ENCODE results near the gene VGLL3.
"Not testable (repeated sequence)": the region's sequence is repeated elsewhere in the genome, so short reads cannot be mapped to it uniquely, and the experiment has no call there.

VGLL3 gene, protein sequence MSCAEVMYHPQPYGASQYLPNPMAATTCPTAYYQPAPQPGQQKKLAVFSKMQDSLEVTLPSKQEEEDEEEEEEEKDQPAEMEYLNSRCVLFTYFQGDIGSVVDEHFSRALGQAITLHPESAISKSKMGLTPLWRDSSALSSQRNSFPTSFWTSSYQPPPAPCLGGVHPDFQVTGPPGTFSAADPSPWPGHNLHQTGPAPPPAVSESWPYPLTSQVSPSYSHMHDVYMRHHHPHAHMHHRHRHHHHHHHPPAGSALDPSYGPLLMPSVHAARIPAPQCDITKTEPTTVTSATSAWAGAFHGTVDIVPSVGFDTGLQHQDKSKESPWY

DNA sequence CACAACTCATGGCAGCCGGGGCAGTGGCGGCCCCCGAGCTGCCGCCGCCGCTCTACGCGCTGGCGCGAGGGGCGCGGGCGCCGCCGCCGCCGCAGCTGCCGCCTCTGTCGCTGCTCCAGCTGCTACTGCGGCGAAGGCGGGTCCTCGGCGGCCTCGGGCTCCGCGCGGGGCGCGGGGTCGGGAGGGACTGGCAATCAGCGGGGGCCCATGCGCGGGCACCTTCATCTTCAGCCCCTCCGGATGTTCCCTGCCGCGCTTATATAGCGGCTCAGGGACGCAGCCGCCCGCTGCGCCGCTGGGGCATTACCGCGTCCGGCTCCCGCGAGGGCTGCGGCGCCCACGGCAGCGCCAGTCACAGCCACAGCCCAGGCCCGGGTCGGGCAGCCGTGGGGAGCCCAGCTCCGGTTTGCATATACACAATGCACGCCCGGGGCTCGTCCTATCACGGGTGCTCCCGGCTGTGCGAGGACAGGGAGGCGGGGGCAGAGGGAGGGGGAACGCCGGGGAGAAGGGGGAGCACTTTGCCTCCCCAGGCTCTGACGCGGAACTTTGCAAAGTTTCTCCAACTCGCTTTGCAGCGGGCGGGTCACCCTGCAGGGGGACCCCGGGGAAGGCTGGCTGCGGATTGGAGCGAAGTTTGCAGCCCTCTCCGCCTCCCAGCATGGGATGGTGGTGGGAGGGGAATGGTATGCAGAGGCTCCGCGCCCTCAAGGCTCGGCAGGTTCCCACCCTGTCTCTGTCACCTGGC, at the start of gene VGLL3:
TSS of gene VGLL3 (minus strand) at position 416 of the 748 bp plus-strand sequence. CDS start at position 10, 406 bp downstream.
- no peak for DNase-seq (ENCODE audit: low read depth)

- no peak for DNase-seq (ENCODE audit: low read depth)
These were observed 46.7 kb upstream of the VGLL3 start for GRCh38 chr3:87037652-87038051.

GRCh38 chr3:87036671-87037070, 45.7 kb upstream of the VGLL3 start:
- DNase-seq (ENCODE audit: low read depth), result no peak

DNA sequence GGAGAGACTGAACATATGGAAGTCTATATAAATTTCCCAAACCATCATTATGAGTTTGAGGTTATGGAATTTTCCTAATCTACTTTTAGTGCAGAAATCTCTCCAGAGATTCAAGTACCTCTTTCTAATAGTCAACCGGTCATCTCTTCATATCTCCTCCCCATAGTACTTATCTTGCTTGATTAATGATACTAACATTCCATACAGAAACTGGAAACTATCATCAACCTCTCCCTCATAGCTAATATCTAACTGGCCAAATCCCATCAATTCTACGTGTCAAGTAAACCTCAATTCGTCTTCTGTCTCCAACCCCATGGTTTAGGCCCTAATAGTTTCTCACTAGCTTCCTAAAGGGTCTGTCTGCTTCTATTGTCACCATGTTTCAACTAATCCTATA, 44.4 kb upstream of the VGLL3 start:
- DNase-seq (ENCODE audit: low read depth), result no peak

- DNase-seq (ENCODE audit: low read depth), result no peak
These were observed 42.3 kb upstream of the VGLL3 start for GRCh38 chr3:87033205-87033604.

GRCh38 chr3:87025661-87026645, 35.0 kb upstream of the VGLL3 start:
- DNase-seq (ENCODE audit: low read depth), result no peak

DNA sequence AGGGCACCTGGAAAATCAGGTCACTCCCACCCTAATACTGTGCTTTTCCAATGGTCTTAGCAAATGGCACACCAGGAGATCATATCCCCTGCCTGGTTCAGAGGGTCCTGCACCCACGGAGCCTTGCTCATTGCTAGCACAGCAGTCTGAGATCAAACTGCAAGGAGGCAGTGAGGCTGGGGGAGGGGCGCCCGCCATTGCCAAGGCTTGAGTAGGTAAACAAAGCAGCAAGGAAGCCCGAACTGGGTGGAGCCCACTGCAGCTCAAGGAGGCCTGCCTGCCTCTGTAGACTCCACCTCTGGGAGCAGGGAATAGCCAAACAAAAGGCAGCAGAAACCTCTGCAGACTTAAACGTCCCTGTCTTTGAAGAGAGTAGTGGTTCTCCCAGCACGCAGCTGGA, 26.4 kb upstream of the VGLL3 start:
- not testable (repeated sequence) for DNase-seq (ENCODE audit: low read depth)

DNA sequence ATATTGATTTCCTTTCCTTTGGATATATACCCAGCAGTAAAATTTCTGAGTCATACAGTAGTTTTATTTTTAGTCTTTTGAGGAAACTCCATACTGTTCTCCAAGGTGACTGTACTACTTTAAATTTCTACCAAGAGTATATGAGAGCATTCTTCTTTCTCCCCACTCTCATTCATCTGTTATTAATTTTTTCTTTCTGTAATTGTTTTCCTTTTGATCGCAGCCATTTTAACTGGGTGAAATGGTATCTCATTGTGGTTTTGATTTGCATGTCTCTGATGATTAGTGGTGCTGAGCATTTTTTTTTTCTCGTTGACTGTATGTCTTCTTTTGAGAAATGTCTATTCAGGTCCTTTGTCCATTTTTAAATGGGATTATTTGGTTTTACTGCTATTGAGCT, 18.3 kb upstream of the VGLL3 start:
- DNase-seq (ENCODE audit: low read depth), result no peak

- no peak for DNase-seq (ENCODE audit: low read depth)
These were observed 16.0 kb upstream of the VGLL3 start for GRCh38 chr3:87006844-87007439.

- no peak for DNase-seq (ENCODE audit: low read depth)
These were observed 13.9 kb upstream of the VGLL3 start for GRCh38 chr3:87004883-87005282.

DNA sequence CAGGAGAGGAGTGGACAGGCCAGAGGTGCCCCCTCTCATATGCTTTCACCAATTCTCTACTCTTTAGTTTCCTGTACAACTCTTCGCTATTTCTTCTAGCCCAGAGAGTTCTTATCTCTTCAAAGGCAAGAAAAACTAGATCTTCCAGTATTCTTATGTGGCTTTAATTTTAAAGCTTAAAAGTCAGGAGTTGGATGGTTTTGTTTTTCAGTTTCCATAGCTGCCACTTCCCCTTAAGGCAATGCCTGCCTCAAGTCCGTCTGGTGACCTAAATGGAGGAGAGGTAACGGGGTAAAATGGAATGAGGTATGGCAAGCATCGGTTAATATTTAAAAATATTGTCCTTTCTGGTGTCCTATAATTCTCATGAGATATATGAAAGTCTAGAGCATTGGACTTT, 11.4 kb upstream of the VGLL3 start:
- DNase-seq (ENCODE audit: low read depth), result no peak

- no peak for DNase-seq (ENCODE audit: low read depth)
These were observed 10.6 kb upstream of the VGLL3 start for GRCh38 chr3:87001473-87002098.

GRCh38 chr3:87000940-87001339, 10.0 kb upstream of the VGLL3 start:
- DNase-seq (ENCODE audit: low read depth), result no peak

DNA sequence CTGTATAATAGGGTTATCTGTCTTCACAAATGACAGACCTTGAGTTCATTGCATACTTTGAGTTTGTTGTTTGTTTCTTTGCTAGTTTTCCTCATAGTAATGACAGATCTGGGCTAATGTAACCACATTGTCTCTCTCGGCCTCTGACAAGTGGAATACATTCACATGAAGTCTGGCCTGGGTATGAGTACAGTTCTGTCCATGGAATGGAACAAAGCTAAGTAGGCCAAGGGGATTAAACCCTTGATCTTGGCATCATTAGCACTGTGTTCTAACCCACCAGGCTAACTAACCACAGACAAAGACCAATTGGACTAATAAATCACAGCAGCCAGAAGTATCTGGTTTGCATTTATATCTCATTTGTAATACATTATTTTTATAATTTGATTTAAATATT, 7.6 kb upstream of the VGLL3 start:
- no peak for DNase-seq (ENCODE audit: low read depth)

DNA sequence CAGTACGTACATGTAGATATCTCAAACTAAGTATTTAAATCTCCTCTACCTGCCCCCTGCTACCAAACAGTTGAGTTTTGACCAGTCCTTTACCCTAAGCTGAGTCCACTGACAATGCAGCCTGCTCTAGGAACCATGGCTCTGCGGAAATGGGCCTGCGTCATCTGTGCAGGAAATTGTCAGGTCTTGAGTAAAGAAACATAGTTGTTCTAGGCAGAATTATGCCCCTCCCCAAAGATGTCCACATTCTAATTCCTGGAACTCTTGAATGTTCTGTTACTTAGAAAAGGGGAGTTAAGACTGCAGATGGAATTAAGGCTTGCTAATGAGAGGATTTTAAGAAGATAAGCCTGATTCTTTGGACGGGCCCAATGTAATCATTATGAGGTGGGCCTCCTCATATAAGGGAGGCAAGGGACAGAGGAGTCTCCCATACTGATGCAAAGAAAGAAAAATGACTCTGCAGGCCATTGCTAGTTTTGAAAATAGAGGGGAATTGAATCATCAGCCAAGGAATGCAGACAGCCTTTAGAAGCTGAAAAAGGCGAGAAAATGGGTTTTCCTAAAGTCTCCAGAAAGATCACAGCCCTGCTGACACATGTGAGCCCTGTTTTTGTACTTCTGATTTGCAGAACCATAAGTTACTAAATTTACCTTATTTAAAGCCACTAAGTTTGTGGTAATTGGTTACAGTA, 5.5 kb upstream of the VGLL3 start:
- no peak for DNase-seq (ENCODE audit: low read depth)

GRCh38 chr3:86995537-86995936, 4.6 kb upstream of the VGLL3 start:
- DNase-seq (ENCODE audit: low read depth), result no peak

DNA sequence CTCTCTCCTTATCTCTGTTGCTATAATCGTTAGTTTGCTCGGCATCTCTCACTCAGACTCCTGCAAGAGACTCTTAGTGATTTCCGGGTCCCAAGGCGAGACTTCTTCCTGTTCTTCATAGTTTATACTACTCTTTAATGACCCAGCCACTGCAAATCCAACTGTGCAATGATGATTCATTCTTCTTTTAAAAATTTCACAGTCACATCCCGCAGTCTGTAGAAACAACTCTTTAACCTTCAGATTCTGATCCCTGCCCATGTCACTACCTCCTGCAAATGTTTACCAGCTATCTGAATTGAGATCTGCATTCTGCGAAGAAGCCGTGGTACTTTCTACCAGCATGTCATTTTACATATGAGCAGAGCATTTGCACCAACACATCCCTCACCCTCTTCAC, 2.8 kb upstream of the VGLL3 start:
- no peak for DNase-seq (ENCODE audit: low read depth)

DNA sequence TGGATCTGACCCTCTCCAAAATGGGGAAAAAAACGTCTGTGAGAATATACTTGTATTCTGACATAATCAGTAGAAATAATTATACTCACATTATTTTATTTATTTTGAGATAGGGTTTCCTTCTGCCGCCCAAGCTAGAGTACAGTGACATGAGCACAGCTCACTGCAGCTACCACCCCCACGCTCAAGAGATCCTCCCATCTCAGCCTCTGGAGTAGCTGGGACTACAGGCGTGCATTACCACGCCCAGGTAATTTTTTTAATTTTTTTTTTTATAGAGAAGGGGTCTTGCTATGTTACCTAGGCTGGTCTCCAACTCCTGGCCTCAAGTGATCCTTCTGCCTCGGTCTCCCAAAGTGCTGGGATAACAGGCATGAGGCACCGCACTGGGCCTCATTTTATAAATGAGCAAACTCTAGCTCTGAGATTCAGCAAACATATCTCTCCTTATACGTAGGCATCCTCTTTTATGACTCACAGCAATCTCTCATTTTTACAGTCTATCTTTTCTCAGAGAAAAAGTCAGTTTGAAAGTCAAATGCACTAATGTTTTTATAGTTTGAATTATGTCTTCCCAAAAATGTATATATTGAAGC, 989 bp upstream of the VGLL3 start:
- DNase-seq (ENCODE audit: low read depth), result no peak

- DNase-seq (ENCODE audit: low read depth), result no peak
These were observed 500 bp upstream of the VGLL3 start for GRCh38 chr3:86991482-86991815.

DNA sequence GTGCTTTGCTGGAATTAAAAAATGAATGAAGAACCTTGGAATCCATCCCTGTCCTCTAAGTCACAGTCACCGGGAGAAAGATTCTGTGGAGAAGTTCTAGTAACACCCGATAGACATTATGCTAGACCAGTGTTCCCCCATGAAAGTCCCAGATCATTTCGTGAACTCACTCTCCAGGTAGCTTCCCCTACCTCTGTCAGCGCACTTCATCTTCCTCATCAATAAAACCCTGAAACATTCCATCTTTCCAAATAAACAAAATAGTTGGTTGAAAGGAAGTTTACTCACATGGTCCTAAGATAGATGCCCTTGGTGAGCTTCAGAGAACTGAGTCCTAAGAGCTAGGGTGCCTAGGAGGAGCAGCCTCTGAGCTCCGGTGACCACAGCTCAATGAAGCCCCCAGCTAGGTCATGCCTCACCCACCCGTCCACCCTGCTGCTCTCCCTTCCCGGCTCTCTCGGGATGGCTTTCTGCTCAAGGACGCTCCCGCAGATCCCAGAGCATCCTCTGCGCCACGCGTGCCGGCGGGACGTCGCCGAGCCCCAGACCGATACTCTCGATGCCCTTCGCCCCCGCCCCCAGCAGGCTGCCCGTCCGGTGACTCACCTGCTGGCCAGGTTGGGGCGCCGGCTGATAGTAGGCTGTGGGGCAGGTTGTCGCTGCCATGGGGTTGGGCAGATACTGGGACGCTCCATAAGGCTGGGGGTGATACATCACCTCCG, 776 bp downstream of the VGLL3 start:
- DNase-seq (ENCODE audit: low read depth), result no peak

Data from stimulated activated CD8-positive, alpha-beta memory T cell treated with anti-CD3 and anti-CD28 coated beads, Interleukin-15, amount 100 ng/mL, for 1 hour (primary cell).